Measurements from ENCODE around the gene MRPL14.
A peak's percentile ranks its signal among the peaks of the same experiment; 100 is the strongest.

The MRPL14 gene

GRCh38 chr6:44079672-44080071, 47.6 kb downstream of the MRPL14 start:
- H3K27ac Mint-ChIP-seq: no peak overlapping the region

GRCh38 chr6:44078827-44079671, 48.2 kb downstream of the MRPL14 start:
- Mint-ChIP-seq H3K4me3 (peak overlapping the region in 2 of 3 experiments; percentile 2 to 38), H3K4me1 (peaks cover 28% of the 10 kb centered on the region), H3K36me3 (ENCODE audit: low read depth) (no peaks in the 10 kb centered on the region), H3K27ac (peak overlapping the region; percentile 11 to 44 (median 14)), H3K9me3 (no peaks in the 10 kb centered on the region), H3K27me3 (ENCODE audit: low read depth) (no peaks in the 10 kb centered on the region)
- TF ChIP-seq CTCF (IDR thresholded peaks at IDR 0.05; ENCODE audit: unreplicated experiment in 3 of 3): peak; percentile 86 to 92 (median 88)

More at GRCh38 chr6:44079672-44080071, 47.6 kb downstream of the MRPL14 start:
- Mint-ChIP-seq H3K9me3 (no peaks in the 10 kb centered on the region), H3K27me3 (ENCODE audit: low read depth) (no peaks in the 10 kb centered on the region), H3K4me3 (no peak overlapping the region), H3K4me1 (peaks cover 23% of the 10 kb centered on the region), H3K36me3 (ENCODE audit: low read depth) (no peaks in the 10 kb centered on the region)
- no peak for TF ChIP-seq CTCF (IDR thresholded peaks at IDR 0.05; ENCODE audit: unreplicated experiment in 3 of 3)

- Mint-ChIP-seq H3K9me3 (no peaks in the 10 kb centered on the region), H3K4me3 (no peak overlapping the region), H3K36me3 (ENCODE audit: low read depth) (no peaks in the 10 kb centered on the region), H3K27ac (peak overlapping the region in 1 of 3 experiments; percentile 41), H3K4me1 (peaks cover 34% of the 10 kb centered on the region), H3K27me3 (ENCODE audit: low read depth) (no peaks in the 10 kb centered on the region)
- TF ChIP-seq CTCF (IDR thresholded peaks at IDR 0.05; ENCODE audit: unreplicated experiment in 3 of 3): no peak
These were observed 48.9 kb downstream of the MRPL14 start for GRCh38 chr6:44078219-44078826.

GRCh38 chr6:44077214-44077946, 49.9 kb downstream of the MRPL14 start:
- H3K36me3 Mint-ChIP-seq (ENCODE audit: low read depth): no peaks in the 10 kb centered on the region
- H3K4me1 Mint-ChIP-seq: peaks cover 33% of the 10 kb centered on the region
- no peaks in the 10 kb centered on the region for H3K27me3 Mint-ChIP-seq (ENCODE audit: low read depth)
- TF ChIP-seq CTCF (IDR thresholded peaks at IDR 0.05; ENCODE audit: unreplicated experiment in 3 of 3): no peak
- peak overlapping the region in 2 of 3 experiments; percentile 26 to 41 for H3K27ac Mint-ChIP-seq
- H3K9me3 Mint-ChIP-seq: no peaks in the 10 kb centered on the region
- peak overlapping the region in 1 of 3 experiments; percentile 52 for H3K4me3 Mint-ChIP-seq

GRCh38 chr6:44076356-44077213, 50.7 kb downstream of the MRPL14 start:
- Mint-ChIP-seq H3K4me1 (peaks cover 35% of the 10 kb centered on the region), H3K27me3 (ENCODE audit: low read depth) (no peaks in the 10 kb centered on the region), H3K27ac (peak overlapping the region in 2 of 3 experiments; percentile 60 to 62), H3K36me3 (ENCODE audit: low read depth) (no peaks in the 10 kb centered on the region), H3K9me3 (no peaks in the 10 kb centered on the region), H3K4me3 (peak overlapping the region; percentile 32 to 58 (median 50))
- no peak for TF ChIP-seq CTCF (IDR thresholded peaks at IDR 0.05; ENCODE audit: unreplicated experiment in 3 of 3)
